Mammary epithelial cell (primary cell): ENCODE measurements around the gene SCP2.

Source experiments
- CTCF ChIP-seq, 2 donors: IDR thresholded peaks in 1 of 2; conservative IDR thresholded peaks in 1 of 2; 2 replicates each; pipeline ENCODE4 v1.5.1; 2011 to 2012; ENCODE audit warnings: inconsistent platforms in 2 of 2, low read length in 2 of 2, mild to moderate bottlenecking in 2 of 2, control low read depth in 1 of 2, low read depth in 1 of 2; ENCODE audit not compliant: insufficient read depth in 1 of 2; ENCODE audit errors: extremely low read depth in 1 of 2
- EZH2 ChIP-seq: IDR thresholded peaks from 2 replicates; pipeline ENCODE4 v1.6.1; 2012; ENCODE audit warnings: low read length, inconsistent platforms, borderline replicate concordance

- TF ChIP-seq EZH2: no peak
- TF ChIP-seq CTCF (conservative IDR thresholded peaks at IDR 0.05 in 1 of 2, IDR thresholded peaks at IDR 0.05 in 1 of 2; ENCODE audit: extremely low read depth in 1 of 2, insufficient read depth in 1 of 2, low read depth in 1 of 2, low read length in 2 of 2): no peak
These were observed 13.5 kb upstream of the SCP2 start for GRCh38 chr1:52913537-52913936.
